HFF-Myc (cell line): ENCODE measurements around the gene MRPL28.

Experiments
- DNase-seq: peaks from one replicate; pipeline ENCODE4 v3.0.0-alpha.2; 2011; ENCODE audit warnings: low read depth; ENCODE audit errors: extremely low read depth
- H3K4me3 ChIP-seq: replicated peaks from 2 replicates; pipeline ENCODE4 v1.5.1; 2011; ENCODE audit warnings: low read depth, mild to moderate bottlenecking, control low read depth, low read length
- TF ChIP-seq, protein P1 (sequence below): IDR thresholded peaks from 2 replicates; pipeline ENCODE4 v1.5.1; 2012; ENCODE audit warnings: mild to moderate bottlenecking, low read depth, low read length, control low read depth; ENCODE audit errors: missing control alignments

The MRPL28 gene

DNA sequence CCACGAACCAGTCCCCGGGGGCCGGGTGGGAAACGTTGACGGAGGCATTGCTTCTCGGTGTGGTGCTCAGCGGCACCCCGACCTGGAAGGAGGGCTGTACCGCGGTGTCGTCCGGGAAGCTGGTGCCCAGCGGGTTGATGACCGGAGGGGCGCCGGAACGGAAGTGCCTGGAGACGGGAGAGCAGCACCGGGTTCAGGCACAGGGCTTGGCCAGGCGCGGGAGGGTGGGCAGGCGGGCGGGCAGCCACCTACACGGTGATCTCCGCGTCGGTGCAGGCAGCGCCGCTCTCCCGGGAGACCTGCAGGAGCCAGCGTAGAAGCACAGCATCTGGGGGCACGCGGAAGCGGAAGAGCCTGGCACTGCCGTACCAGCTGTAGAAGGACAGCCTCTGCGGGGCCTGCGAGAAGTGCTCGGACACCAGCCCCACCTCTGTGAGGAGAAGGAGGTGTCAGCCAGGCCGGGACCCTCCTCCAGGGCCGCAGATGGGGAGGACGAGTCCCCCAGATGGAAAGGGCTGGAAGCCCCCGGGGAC lies 7.1 kb upstream of the MRPL28 start:
- TF ChIP-seq, protein P1, sequence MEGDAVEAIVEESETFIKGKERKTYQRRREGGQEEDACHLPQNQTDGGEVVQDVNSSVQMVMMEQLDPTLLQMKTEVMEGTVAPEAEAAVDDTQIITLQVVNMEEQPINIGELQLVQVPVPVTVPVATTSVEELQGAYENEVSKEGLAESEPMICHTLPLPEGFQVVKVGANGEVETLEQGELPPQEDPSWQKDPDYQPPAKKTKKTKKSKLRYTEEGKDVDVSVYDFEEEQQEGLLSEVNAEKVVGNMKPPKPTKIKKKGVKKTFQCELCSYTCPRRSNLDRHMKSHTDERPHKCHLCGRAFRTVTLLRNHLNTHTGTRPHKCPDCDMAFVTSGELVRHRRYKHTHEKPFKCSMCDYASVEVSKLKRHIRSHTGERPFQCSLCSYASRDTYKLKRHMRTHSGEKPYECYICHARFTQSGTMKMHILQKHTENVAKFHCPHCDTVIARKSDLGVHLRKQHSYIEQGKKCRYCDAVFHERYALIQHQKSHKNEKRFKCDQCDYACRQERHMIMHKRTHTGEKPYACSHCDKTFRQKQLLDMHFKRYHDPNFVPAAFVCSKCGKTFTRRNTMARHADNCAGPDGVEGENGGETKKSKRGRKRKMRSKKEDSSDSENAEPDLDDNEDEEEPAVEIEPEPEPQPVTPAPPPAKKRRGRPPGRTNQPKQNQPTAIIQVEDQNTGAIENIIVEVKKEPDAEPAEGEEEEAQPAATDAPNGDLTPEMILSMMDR: no peak
- DNase-seq: no peak
- no peak overlapping the region for H3K4me3 ChIP-seq

DNA sequence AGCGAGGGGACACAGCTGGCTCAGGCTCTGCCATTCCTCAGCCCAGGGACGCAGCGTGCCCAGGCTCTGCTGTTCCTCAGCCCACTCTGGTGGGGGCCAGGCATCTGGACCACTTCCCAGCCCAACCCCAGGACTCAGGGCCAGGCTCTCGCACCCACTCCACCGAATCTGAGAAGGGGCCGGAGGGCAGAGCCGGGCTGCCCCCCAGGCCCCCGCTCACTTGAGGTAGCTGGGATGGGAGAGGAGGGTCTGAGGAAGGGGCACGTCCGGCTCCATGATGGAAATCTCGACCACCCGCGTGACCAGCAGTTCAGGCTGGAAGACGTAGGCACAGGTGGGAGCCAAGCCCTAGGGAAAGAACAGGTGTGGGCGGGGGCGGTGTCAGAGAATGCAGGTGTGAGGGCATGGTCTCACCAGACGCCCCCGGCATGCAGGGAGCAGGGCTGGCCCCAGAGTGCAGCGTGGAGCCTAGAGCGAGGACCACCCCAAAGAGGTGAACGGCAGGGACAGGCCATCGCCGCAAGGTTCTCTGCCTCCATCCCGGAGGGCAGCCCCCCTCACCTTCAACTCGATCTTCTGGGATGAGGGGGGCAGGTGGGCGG lies 6.6 kb upstream of the MRPL28 start:
- TF ChIP-seq, protein P1: no peak
- DNase-seq: no peak
- H3K4me3 ChIP-seq: no peak overlapping the region

DNA sequence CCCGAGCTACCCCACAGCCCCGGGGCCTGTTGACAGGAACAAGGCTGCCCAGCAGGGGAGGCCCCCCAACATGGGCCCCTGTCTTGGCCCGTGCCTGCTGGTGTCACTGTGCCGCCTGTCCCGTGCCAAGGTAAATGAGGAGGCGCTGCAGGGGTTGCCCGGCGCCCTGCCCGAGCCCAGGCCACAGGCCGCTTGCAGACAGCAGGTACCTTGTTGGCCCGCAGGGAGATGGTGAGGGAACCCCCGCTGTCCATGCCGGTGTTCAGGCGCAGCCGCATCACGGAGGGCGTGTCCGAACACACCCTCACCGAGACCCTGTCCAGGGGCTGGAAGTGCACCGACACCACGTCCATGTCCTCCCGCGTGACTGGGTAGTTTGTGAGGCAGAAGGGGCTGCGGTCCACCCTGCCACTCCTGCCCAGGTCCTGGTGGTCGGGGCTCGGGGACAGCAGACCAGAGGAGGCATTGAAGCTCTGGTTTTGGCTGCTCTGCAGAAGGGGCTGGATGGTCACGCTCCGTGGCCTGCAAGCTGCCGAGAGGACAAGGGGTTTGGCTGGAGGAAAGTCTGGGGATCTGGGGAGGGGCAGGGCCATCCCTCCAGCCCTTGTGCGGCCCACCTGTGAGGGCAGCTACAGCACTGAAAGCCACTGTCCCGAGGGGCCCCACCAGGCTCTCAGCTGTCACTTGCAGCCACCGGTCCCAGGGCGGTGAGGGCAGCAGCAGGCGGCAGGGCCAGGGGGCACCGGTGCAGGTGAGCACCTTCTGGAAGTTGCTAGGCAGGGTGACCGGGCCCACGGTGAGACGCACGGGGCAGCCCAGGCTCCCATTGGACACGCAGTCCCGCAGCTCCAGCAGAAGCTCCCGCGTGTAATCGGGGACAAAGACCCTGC lies 5.8 kb upstream of the MRPL28 start:
- TF ChIP-seq, protein P1: no peak
- DNase-seq: no peak

DNA sequence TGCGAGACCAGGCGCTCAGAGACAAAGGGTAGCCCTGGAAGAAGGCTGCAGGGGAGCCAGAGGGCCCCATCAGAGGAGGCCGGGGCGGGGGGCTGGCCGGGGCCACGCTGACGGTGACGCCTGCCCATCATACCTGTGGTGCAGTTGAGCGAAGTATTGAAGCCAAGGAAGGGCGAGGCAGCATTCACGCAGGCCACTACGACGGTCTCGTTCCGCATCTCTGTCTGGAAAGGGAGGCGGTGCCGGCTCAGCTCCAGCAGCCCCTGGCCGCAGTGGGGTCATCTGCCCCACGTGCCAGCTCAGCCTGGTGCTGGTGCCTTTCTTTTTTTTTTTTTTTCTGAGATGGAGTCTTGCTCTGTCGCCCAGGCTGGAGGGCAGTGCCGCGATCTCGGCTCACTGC lies 4.9 kb upstream of the MRPL28 start:
- TF ChIP-seq, protein P1: no peak
- H3K4me3 ChIP-seq: no peak overlapping the region
- DNase-seq: no peak

More for the DNA sequence above, 5.8 kb upstream of the MRPL28 start:
- no peak overlapping the region for H3K4me3 ChIP-seq

DNA sequence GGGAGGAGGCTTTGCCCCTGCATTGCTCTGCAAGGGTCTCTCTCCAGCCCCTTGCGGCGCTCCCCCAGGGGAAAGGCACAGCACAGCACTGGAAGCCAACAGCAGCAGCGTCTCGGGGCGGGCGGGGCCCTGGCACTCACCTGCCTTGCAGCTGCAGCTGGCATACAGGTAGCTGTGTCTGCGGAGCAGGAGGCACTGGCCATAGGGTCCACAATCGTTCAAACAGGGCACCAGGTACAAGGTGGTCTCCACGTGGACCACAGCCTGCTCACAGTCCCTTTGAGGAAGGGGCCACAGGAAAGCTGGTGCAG lies 4.2 kb upstream of the MRPL28 start:
- TF ChIP-seq, protein P1: no peak
- DNase-seq: no peak

DNA sequence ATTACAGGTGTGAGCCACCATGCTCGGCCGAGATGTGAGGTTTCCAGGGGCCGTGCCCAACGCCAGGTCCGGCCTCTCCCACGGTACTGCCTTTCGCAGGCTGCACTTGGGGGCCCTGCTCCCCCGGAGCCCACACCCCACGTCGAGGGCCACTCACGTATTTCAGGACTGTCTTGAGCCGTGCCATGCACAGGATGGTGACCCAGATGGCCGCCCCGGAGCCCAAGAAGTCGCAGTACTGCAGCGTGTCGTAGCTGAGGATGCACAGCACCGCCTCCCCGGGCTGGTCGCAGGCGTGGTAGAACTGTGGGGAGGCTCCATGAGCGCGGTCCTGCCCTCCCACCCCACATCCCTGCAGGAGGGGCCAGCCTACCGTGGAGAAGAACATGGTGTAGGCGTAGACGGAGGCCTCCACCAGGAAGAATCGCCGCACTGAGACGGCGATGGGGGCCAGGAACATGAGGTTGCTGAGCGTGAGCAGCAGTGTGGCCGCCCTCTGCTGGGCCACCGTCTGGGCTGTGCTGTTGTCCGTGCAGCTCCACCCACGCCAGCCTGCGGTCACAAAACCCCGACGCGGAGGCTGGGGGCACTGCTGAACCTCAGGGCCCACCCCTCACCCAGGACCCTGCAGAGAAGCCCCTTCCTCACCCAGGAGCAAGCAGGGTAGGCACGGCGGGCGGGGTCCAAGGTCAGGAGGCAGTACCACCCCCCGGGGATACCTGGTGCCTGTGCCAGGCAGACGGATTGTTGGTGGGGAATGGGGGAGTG lies 3.7 kb upstream of the MRPL28 start:
- no peak overlapping the region for H3K4me3 ChIP-seq
- TF ChIP-seq, protein P1: no peak
- DNase-seq: no peak

More for the DNA sequence above, 4.2 kb upstream of the MRPL28 start:
- H3K4me3 ChIP-seq: no peak overlapping the region
